NCI-H1436 (cell line): ENCODE results near the gene CHSY3.

Experiments used
- DNase-seq: peaks from one replicate; lab custom pipeline; 2025; lab: John Stamatoyannopoulos, UW

Gene CHSY3

DNA sequence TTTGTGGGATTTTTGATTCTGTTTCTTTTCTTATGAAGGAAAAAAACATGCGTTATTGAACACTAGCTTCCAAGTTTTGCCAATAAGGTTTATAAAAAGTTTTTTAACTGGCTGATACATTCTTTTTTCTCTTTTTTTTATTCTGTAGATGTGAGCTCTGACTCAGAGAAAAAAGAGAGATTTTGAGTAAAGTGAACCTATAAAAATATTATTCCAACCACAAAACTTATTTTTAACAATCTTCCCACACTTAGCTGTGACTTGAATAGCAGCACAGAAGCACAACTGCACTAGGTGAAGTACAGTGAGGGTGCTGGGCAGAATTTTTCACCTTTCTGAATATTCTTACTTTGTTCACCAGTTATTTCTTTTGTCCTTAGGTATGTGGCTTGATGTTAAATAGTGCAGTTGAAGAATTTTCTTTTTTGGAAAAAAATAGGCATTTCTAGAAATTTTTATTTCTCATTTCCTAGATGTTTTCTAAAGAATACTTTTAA, 41.6 kb downstream of the CHSY3 start:
- no peak for DNase-seq

DNA sequence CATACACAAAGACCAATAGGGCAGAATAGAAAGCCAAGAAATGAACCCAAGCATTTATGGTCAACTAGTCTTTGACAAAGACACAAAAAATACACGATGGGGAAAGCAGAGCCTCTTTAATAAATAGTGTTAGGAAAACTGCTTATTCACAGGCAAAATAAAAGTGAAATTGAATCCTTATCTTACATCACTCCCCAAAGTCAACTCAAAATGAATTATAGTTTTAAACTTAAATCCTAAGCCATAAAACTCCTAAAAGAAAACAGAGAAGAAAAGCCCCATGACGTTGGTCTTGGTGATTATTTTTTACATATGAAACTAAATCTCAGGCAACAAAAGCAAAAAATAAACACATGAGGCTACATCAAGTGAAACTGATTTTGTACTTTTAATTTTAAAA, 46.8 kb downstream of the CHSY3 start:
- no peak for DNase-seq

DNA sequence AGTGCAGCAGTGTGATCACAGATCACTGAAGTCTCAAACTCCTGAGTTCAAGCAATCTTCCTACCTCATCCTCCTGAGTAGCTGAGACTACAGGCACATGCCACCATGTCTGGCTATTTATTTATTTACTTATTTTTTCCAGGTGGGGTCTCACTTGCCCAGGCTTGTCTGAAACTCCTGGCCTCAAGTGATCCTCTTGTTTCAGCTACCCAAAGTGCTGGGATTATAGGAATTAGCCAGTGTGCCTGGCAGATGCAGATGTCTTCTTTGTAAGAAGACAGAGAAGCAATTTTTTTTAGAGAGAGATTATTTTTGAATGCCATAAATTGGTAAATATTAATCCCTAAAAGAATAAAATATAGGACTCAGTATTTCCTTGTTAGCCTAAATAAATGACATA, 54.3 kb downstream of the CHSY3 start:
- DNase-seq = no peak

DNA sequence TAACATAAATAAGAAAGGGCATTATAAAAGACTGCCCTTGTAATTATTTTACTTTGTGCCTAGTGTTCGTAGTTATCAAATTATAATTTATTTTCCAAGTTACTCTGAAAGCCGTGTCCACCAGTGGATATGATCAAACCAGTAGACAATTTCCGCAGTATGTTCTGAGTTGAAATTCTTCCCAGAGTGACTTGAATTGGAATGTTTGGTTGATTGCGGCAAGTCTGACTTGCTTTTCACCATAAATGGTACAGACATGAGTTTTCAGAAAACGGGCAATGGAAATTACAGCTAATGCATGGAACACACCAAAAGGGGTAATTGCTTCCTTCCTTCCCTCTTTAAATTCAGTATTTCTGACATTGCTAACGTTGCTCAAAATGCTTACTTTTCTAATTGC, 56.6 kb downstream of the CHSY3 start:
- DNase-seq = no peak

DNA sequence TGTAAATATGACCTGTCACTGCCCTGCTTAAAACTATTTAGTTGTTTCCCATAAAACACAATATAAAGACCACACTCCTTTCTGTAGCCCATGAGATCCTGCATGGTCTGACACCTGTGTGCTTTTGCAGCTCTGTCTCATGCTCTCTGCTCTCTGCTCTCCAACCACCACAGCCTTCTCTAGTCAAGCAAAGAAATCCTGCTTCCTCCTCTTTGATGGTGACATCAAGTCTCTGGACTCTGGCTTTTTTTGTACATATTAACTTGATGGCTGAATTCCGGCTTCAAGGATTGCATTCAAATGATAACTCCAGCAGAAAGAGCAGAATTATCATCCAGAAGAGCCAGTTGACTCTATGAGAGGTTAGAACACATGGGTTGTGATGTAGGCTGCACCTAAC, 58.2 kb downstream of the CHSY3 start:
- DNase-seq = no peak

DNA sequence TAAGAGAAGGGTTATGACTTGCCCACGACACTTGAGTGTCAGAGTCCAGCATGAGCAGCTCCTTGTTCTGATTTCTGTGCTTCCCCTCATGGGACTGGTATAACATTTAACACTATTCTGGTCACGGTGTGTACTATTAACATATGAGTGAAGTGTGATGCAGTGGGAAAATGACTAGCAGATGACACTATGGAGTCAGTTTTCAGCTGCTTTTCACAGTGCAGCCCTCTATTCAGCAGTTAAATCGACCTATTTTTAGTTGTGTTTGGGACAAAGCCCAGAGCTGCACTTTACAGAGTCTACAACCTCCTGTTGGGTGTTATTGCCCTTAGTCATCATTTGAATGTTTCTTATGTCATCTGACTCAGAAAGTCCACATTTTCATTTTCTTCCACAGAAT, 59.1 kb downstream of the CHSY3 start:
- no peak for DNase-seq

DNA sequence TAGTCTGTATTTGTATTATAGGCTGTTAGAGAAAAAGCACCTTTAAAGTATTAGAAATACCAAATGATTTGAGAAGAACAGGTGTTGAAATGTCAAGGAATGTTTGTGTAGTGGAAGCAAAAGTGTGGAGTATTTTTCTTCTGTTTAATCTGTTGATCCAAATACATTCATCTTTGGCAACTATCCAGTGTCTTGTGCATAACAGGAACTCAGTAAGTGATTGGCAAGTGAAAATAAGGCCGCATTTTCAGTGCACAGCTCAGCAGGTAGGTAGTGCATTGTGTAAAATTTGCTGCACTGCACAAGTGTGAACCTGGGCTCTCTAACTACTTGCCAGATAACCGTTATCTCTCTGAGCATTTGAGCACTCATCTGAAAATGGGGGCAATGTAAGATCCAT, 61.8 kb downstream of the CHSY3 start:
- DNase-seq = no peak

DNA sequence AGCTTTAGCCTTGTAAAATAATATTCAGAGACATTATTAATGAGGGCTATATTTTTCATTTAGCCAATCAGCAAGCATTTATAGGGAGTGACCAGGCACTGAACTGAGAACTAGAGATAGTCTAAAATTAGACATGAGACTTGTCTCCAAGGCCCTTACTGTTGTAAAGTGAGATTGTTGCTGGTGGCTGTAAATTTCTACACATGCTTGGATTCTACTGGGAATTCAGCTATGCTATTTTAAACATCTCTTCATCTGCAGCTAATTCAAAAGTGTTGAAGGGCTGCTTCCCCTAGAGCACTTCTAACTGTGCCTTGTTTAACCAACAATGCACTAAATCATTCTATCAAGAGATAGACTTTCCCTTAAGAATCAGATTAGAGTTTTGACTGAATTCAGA, 67.4 kb downstream of the CHSY3 start:
- no peak for DNase-seq

DNA sequence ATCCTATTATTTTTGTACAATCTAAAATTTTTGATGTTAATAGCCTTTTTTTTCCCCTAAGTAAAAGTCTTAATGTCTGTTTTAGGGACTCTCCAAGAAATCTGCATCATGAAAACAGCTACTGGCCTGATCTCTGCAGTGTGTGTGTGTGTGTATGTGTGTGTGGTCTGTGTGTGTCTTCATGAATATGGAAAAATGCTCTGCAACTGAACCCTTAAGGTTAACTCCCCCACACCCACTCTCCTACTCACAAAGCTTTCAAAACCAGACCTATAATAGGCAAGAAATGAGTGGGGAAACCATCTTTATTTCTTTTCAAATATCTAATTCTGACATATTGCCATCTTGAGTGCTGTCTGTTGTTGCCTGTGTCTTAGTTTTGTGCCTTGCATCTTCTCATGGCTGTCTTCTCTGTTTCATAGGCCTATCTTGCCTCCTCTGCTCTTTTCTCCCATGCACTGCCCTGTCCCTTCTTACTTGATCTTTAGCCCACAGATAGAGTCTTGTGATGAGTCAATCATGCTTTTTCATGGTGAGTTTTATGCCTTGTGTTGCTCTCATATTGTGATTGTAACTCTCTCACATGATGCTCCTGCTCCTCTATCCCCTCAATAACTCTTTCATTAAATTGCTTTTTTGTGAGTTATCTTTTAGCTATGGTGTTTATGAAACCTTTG, 68.3 kb downstream of the CHSY3 start:
- DNase-seq = no peak

DNA sequence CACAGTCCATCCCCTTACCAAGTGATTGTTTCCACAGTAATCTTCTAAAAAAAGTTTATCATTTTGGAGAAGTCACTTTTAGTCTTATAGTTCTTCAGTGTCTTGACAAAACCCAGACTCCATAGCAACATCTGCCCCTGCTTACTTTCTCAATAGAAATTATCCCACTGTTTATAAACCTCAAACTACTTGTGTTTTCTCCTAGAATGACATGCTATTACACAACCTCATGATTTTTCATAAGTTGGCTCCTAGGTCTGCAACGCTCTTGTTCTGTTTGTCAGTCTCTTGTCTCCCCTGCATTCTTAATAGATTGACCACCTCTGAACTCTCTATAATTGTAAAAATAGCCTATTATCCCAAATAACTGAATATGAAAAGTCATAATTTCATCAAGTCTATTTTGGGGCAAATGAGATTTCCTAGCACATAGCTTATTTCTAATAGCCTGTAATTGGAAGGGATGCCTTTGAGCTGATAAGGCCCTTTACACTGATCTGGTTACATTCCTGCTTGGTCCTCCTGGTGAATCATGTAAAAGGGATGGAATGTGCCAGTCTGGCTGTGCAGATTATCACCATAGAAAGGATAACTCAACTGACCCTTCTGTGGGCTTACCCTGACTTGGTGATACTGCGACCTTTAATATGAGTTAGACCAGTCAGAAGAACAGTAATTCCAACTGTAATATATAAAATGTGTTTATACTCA, 69.6 kb downstream of the CHSY3 start:
- DNase-seq = no peak

DNA sequence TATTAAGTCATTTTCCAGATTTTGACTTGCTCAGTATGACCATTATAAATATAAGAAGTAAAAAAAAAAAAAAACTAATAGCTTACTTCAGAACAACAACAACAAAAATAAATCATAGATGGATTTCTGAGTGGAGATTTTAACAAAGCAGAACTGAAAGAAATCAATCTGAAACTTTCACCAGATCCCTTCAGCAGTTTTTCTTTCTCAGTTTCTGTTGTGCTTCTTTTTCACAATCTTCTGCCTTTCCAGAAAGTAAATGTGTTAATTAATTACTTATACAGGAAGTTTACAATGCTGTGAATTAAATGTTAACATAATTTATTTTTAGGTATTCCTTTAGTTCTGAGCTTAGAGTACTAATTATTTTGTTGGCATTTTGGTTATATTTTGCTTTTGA, 73.5 kb downstream of the CHSY3 start:
- no peak for DNase-seq

DNA sequence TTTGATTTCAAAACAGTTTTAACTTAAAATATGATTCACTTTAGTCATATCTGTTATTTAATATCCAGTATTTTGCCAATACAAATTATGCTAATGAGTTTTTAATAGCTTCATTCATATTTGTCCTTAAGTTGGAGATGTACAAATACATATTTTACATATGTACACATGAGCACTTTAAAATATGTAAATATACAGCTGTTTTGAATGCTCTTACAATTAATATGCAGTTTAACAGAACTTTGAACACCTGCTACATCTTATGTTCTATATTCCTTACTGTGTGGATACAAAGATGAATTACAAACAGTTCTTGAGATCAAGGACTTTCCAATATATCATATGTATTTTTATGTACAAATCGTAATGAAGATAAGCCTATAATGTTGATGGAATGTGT, 74.0 kb downstream of the CHSY3 start:
- no peak for DNase-seq

DNA sequence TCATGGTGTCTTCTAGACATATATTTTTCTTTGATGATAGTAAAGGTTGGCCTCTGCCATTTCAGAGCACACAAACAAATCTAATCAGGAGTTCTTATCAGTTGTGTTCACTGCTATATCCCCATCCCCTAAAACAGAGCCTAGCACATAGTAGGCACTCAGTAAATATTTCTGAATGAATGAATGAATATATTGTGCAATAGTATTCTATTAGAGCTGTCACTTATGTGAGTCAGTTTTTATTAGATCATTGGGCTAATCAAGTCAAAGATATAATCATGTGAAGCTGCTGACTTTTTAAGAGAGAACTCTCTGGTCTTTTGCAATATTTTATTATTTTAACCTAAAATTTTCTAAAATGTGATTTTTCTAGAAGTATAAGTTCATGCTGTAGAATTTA, 84.2 kb downstream of the CHSY3 start:
- DNase-seq = no peak

DNA sequence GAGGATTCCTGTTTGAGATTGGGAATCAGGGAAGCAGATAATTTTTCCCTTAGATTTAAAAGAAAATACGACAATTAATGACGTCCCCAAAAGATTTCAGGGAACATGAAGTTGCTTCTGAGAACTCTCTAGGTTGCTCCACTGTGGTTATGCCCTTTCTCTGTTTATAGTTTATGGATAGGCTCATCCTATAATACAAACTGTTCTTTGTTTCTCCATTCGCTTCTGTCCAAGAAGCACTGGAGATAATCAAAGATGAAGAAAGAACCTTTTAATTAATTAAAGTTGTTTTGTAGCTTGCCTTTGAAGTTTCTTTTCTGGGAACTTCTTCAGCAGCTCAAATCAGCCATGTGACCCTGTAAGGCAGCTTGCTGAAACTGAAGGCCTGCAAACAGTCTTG, 87.5 kb downstream of the CHSY3 start:
- no peak for DNase-seq

DNA sequence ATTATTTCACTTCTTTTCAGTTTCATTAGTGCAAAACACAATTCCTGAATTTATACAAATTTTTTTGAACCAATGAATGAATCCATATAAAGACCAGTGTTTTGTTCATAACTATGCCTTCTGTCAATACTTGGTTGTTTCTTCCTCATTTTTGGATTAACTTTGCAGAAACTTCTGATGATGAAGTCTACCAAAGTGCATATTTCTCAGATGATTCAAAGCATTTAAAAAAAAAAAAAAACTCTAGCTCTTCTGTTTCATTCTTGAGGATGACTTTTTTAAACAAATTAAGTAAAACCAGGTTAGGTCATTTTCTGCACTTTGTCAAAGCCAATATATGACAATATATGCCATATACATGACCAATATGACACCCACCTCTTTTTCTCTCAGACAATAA, 92.6 kb downstream of the CHSY3 start:
- DNase-seq = no peak

DNA sequence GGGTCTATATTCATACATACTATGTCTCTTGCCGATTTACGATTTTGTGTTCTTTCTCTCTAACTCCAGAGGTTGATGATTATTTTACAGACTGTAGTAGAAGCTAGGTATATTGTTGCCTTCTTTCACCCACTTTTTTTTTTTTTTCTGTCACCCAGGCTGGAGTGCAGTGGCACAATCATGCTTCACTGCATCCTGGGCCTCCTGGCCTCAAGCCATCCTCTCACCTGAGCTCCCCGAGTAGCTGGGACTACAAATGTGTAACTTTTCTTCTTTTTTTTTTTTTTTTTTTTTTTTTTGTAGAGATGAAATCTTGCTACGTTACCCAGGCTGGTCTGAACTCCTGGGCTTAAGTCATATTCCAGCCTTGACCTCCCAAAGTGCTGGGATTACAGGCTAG, 96.2 kb downstream of the CHSY3 start:
- no peak for DNase-seq

DNA sequence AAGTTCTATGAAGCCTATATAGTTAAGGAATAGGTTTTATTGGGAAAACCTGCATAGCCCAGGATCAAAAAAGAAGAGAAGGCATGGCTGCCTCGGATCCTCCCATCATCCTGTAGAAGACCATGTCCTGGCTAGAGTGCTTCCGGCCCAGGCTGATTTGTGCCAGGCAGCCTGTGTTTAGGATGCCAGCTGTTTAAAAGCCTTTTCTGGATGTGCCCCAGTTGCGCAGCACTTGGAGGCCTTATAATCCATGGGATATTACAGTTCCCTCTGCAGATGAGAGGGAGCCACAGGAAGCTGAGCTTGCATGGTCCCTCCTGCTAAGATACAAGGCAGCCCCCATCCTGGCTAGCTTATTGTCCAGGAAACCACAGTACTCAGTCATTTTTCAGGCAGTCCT, 97.9 kb downstream of the CHSY3 start:
- DNase-seq = no peak

DNA sequence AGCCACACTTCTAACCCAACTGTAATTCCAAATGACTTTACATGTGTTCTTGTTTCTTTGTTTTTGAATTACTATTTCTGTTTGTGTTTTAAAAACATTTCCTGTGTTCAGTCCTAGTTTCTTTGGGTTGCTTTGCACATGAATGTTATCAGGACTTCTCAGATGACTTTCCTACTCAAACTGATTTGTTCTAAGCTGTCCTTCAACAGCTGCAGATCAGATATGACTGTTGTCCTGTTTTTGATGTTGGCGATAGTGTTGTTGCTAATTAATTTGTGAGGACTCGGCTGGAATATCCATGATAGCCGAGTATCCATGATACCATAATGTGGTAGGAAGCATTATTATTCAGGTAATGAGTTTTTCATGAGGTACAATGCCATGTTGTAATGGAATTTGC, 98.6 kb downstream of the CHSY3 start:
- DNase-seq = no peak

DNA sequence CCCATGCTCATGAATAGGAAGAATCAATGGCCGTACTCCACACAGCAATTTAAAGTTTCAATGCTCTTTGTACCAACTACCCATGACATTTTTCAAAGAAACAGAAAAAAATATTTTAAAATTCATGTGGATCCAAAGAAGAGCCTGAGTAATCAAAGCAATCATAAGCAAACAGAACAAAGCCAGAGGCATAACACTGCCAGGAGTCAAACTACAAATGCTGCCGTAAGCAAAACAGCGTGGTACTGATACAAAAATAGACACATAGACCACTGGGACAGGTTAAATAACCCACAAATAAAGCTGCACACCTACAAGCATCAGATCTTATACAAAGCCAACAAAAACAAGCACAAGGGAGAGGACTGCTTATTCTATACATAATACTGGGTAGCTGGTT, 107.7 kb downstream of the CHSY3 start:
- DNase-seq = no peak

DNA sequence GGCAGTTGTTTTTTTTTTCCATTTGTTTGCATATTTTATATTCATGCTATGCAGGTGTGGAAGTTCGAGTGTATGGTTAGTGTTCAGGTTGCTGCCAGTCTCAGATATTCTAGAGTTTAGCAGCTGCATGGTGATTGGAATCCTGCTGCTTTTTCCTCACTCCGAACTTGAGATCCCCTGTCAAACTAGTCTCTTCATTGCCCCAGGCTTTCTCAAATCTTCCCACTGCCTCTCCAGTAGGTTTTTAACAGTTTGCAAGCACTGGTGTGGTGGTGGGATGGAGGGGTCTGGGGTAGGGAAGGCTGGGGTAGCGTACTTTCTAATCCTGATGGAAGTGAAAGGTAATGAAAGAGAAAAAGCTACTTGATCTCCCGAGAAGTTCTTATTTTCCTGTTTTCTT, 112.9 kb downstream of the CHSY3 start:
- no peak for DNase-seq

DNA sequence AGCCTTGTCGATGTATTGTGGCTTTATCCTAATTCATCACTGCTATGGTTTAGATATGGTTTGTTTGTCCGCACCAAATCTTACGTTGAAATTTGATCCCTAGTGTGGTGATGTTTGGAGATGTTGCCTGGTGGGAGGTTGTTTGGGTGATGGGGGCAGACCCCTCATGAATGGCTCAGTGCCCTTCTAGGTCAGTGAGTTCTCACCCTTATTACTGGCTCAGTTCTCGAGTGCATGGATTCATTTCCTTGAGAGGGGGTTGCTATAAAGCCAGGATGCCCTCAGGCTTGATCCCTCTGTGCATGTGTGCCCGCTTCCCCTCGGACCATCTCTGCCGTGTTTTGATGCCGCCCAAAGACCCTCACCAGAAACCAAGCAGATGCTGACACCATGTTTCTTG, 114.4 kb downstream of the CHSY3 start:
- no peak for DNase-seq

DNA sequence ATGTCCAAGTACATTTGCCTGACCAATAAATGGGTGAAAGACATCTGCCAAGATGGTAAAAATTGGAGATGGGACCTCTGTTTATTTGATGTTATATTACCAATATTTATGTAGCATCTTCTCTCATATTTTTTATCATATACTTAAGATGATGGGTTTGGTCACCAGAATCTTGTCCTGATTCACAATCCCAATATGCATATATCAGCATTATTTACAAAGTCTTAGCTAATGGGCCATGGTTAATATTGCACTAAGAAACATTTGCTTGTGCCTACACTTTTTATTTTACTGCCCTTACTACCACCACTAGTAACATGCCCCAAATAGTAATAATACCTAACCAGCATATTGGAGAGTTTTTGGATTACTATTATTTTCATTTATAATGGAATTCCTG, 116.7 kb downstream of the CHSY3 start:
- DNase-seq = no peak

DNA sequence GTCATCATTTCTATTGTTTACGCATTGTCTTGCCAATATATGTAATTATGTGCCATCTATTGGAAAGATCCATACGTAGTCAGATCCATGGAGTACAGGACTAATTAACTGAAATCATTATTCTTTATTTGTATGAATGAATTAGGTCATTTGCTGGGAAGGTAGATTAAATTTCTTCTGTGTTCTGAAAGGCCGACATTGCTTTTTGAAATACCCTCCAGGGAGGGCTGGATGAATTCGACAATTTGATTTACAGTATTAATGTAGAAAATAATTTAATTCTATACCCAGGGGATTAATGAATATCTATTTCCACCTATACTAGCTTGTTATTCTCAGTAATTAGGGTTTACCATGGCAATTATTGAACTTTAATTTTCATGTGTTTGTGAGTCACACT, 117.6 kb downstream of the CHSY3 start:
- DNase-seq = no peak

DNA sequence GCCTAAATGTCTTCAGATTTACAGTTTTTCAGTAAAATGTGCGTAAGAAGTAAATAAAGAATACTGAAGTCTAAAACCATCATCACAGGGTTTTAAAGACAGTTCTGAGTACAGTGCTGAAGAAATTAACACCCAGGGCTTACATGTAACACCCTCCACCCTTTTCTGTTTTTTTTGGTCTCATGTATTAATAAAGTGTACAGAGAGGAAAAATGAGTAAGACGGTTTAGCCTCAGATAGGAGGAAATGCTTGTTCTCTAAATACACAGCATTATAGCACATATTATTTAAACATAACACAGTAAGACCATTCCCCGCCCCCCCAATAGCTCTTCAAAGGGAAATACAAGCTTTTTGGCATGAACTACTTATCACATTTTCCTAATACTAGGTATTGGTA, 119.3 kb downstream of the CHSY3 start:
- DNase-seq = no peak
